HepG2 (cell line): Measurements from ENCODE around the gene DBNDD2. TPM values are rescaled to one million over a fixed set of nuclear protein-coding genes. Genes with fewer than 3 reads are reported as not detected.

Experiments used
- ADNP ChIP-seq: sonication (generic); formaldehyde crosslinking; IDR thresholded peaks from 2 replicates; pipeline ENCODE4 v1.4.0; 2020; ENCODE audit warnings: missing genetic modification reagents
- BRD4 ChIP-seq: sonication (generic); formaldehyde crosslinking; IDR thresholded peaks from 2 replicates; pipeline ENCODE4 v1.4.0; 2020; ENCODE audit warnings: missing genetic modification reagents
- MTF2 ChIP-seq: sonication (generic); formaldehyde crosslinking; IDR thresholded peaks from 2 replicates; pipeline ENCODE4 v1.5.0; 2020; ENCODE audit warnings: missing genetic modification reagents, borderline replicate concordance
- MZF1 ChIP-seq: sonication (generic); formaldehyde crosslinking; IDR thresholded peaks from 2 replicates; pipeline ENCODE4 v1.8.1; 2023; ENCODE audit warnings: mild to moderate bottlenecking, missing genetic modification reagents, borderline replicate concordance
- RBM39 ChIP-seq: fragments of 200-400 bp; formaldehyde crosslinking; IDR thresholded peaks from one replicate; pipeline ENCODE4 v1.6.1; 2018; ENCODE audit warnings: antibody characterized with exemption, mild to moderate bottlenecking, low read depth, low read length; ENCODE audit not compliant: poor library complexity, severe bottlenecking
- TEAD3 ChIP-seq: optimal IDR thresholded peaks from 2 replicates; pipeline ENCODE3; 2016; ENCODE audit warnings: borderline replicate concordance
- YY1 ChIP-seq: IDR thresholded peaks from 2 replicates; pipeline ENCODE4 v1.6.1; 2011; ENCODE audit warnings: low read length, low read depth, moderate library complexity, mild to moderate bottlenecking; ENCODE audit not compliant: insufficient read depth, insufficient replicate concordance
- ZNF232 ChIP-seq: sonication (generic); formaldehyde crosslinking; IDR thresholded peaks from 2 replicates; pipeline ENCODE4 v1.4.0; 2020; ENCODE audit warnings: missing genetic modification reagents, borderline replicate concordance
- ZNF282 ChIP-seq: fragments of 450-650 bp; IDR thresholded peaks from 2 replicates; pipeline ENCODE4 v1.6.1; 2018; ENCODE audit not compliant: partially characterized antibody
- ZNF501 ChIP-seq: sonication (generic); formaldehyde crosslinking; IDR thresholded peaks from 2 replicates; pipeline ENCODE4 v1.5.1; 2020; ENCODE audit warnings: mild to moderate bottlenecking, moderate library complexity, missing genetic modification reagents
- ZNF660 ChIP-seq: sonication (generic); formaldehyde crosslinking; IDR thresholded peaks from 2 replicates; pipeline ENCODE4 v1.5.1; 2020; ENCODE audit warnings: mild to moderate bottlenecking, low read depth, missing genetic modification reagents, borderline replicate concordance
- polyA plus RNA-seq, 8 experiments: library from polyadenylated mRNA; depleted of rRNA in 3 of 8; stranded (reverse) in 7 of 8; unstranded in 1 of 8; fragments of >200 nt; fragmentation: Illumina TruSeq in 4 of 8; extraction: Trizol in 4 of 8; gene quantifications; 2 replicates each; pipeline versions ENCODE4 v1.2.1 to v1.2.3, GENCODE V29; 2011 to 2016; ENCODE audit warnings: low read depth in 4 of 8, missing spikeins in 1 of 8, mixed read lengths in 1 of 8; ENCODE audit not compliant: insufficient read depth in 1 of 8
- total RNA-seq, 5 experiments: library from RNA; depleted of rRNA; stranded (reverse); fragments of >200 nt; fragmentation: Illumina TruSeq; extraction: Trizol; gene quantifications; 2 replicates each; pipeline ENCODE4 v1.2.3, GENCODE V29; 2016; ENCODE audit warnings: low read depth in 1 of 5
- TF ChIP-seq, protein P1 (sequence below): sonication (generic); formaldehyde crosslinking; conservative IDR thresholded peaks from 2 replicates; pipeline ENCODE4 v1.4.0; 2020; ENCODE audit warnings: missing genetic modification reagents
- TF ChIP-seq, protein P2 (sequence below): sonication (generic); formaldehyde crosslinking; IDR thresholded peaks from 2 replicates; pipeline ENCODE4 v1.4.0; 2020; ENCODE audit warnings: mild to moderate bottlenecking, missing genetic modification reagents
- TF ChIP-seq, protein P3 (sequence below): IDR thresholded peaks from 2 replicates; pipeline ENCODE4 v1.6.1; 2012; ENCODE audit warnings: inconsistent platforms
- TF ChIP-seq, protein P4 (sequence below): sonication (generic); formaldehyde crosslinking; IDR thresholded peaks from 2 replicates; pipeline ENCODE4 v1.8.0; 2022; ENCODE audit warnings: missing genetic modification reagents, mild to moderate bottlenecking, inconsistent platforms, borderline replicate concordance
- TF ChIP-seq, protein P5 (sequence below): sonication (generic); formaldehyde crosslinking; IDR thresholded peaks from 2 replicates; pipeline ENCODE4 v1.4.0; 2020; ENCODE audit warnings: missing genetic modification reagents, borderline replicate concordance
- TF ChIP-seq, protein P6 (sequence below): sonication (generic); formaldehyde crosslinking; IDR thresholded peaks from 2 replicates; pipeline ENCODE4 v1.5.0; 2020; ENCODE audit warnings: missing genetic modification reagents

Gene DBNDD2
- total and polyA plus RNA-seq, 2 of the 13 experiments (the other 11 are each of a cell fraction or from before 2014, with no cell fraction given): 16.7 to 47.6 TPM

DNA sequence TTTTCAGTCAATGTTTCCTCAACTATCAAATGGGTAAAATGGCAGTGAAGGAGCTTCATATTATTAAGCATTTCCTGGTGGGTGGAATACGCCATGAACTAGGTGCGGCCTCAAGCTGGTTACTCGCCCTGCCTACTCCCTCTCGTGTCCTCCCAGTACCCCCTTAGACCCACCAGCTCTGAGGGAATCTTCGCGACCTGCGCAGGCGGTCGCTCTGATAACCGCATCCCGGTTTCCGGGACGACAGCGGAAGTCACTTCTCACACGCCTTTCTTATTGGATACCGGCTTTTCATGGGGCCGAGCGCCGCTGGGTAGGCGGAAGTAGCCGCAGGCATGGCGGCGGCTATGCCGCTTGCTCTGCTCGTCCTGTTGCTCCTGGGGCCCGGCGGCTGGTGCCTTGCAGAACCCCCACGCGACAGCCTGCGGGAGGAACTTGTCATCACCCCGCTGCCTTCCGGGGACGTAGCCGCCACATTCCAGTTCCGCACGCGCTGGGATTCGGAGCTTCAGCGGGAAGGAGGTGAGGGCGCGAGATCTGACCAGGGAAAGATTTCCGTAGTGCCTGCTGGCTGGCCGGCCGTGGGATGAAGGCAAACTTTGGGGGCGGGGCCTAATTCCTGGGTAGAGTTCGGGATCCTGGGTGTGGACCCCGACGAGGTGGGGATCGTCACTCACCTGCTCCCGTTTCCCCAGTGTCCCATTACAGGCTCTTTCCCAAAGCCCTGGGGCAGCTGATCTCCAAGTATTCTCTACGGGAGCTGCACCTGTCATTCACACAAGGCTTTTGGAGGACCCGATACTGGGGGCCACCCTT is 7.9 kb downstream of the DBNDD2 start, which contains the start of gene PIGT (continued):
- TF ChIP-seq, protein P1, sequence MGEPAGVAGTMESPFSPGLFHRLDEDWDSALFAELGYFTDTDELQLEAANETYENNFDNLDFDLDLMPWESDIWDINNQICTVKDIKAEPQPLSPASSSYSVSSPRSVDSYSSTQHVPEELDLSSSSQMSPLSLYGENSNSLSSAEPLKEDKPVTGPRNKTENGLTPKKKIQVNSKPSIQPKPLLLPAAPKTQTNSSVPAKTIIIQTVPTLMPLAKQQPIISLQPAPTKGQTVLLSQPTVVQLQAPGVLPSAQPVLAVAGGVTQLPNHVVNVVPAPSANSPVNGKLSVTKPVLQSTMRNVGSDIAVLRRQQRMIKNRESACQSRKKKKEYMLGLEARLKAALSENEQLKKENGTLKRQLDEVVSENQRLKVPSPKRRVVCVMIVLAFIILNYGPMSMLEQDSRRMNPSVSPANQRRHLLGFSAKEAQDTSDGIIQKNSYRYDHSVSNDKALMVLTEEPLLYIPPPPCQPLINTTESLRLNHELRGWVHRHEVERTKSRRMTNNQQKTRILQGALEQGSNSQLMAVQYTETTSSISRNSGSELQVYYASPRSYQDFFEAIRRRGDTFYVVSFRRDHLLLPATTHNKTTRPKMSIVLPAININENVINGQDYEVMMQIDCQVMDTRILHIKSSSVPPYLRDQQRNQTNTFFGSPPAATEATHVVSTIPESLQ: 0 out of 2 replicates have a peak, but pooled peaks have one; percentile 31
- TF ChIP-seq, protein P2, sequence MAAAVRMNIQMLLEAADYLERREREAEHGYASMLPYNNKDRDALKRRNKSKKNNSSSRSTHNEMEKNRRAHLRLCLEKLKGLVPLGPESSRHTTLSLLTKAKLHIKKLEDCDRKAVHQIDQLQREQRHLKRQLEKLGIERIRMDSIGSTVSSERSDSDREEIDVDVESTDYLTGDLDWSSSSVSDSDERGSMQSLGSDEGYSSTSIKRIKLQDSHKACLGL (CRISPR knock-in tag): peak; percentile 94
- TF ChIP-seq ADNP (CRISPR knock-in tag) (no peak), TEAD3 (CRISPR knock-in tag) (peak; percentile 49), RBM39 (peak; percentile 87), BRD4 (CRISPR knock-in tag) (peak; percentile 94), MZF1 (0 out of 2 replicates have a peak, but pooled peaks have one; percentile 52), ZNF501 (CRISPR knock-in tag) (peak; percentile 100), MTF2 (CRISPR knock-in tag) (peak; percentile 76; the same call in 1 of the 2 replicates), ZNF660 (CRISPR knock-in tag) (no peak), YY1 (peak; percentile 97), ZNF282 (no peak), ZNF232 (CRISPR knock-in tag) (peak; percentile 97)
- TF ChIP-seq, protein P3, sequence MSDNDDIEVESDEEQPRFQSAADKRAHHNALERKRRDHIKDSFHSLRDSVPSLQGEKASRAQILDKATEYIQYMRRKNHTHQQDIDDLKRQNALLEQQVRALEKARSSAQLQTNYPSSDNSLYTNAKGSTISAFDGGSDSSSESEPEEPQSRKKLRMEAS: peak; percentile 88
- TF ChIP-seq, protein P4, sequence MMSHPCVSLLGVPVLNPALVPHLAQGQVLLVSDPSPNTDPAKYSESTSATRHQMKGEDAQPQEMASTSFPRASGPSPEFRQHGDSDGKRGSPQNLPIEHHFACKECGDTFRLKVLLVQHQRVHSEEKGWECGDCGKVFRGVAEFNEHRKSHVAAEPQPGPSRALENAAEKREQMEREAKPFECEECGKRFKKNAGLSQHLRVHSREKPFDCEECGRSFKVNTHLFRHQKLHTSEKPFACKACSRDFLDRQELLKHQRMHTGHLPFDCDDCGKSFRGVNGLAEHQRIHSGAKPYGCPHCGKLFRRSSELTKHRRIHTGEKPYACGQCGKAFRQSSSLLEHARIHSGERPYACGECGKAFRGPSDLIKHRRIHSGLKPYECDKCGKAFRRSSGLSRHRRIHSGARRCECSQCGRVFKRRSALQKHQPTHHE: peak; percentile 60; the same call in 1 of the 2 replicates
- TF ChIP-seq, protein P5, sequence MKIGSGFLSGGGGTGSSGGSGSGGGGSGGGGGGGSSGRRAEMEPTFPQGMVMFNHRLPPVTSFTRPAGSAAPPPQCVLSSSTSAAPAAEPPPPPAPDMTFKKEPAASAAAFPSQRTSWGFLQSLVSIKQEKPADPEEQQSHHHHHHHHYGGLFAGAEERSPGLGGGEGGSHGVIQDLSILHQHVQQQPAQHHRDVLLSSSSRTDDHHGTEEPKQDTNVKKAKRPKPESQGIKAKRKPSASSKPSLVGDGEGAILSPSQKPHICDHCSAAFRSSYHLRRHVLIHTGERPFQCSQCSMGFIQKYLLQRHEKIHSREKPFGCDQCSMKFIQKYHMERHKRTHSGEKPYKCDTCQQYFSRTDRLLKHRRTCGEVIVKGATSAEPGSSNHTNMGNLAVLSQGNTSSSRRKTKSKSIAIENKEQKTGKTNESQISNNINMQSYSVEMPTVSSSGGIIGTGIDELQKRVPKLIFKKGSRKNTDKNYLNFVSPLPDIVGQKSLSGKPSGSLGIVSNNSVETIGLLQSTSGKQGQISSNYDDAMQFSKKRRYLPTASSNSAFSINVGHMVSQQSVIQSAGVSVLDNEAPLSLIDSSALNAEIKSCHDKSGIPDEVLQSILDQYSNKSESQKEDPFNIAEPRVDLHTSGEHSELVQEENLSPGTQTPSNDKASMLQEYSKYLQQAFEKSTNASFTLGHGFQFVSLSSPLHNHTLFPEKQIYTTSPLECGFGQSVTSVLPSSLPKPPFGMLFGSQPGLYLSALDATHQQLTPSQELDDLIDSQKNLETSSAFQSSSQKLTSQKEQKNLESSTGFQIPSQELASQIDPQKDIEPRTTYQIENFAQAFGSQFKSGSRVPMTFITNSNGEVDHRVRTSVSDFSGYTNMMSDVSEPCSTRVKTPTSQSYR (CRISPR knock-in tag): no peak
- TF ChIP-seq, protein P6, sequence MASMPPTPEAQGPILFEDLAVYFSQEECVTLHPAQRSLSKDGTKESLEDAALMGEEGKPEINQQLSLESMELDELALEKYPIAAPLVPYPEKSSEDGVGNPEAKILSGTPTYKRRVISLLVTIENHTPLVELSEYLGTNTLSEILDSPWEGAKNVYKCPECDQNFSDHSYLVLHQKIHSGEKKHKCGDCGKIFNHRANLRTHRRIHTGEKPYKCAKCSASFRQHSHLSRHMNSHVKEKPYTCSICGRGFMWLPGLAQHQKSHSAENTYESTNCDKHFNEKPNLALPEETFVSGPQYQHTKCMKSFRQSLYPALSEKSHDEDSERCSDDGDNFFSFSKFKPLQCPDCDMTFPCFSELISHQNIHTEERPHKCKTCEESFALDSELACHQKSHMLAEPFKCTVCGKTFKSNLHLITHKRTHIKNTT (CRISPR knock-in tag): no peak
